Measurements from ENCODE around the gene MIER3. TPM values are rescaled to one million over a fixed set of nuclear protein-coding genes. Genes with fewer than 3 reads are reported as not detected.
"Not testable (repeated sequence)": the region's sequence is repeated elsewhere in the genome, so short reads cannot be mapped to it uniquely, and the experiment has no call there.

MIER3 gene, protein sequence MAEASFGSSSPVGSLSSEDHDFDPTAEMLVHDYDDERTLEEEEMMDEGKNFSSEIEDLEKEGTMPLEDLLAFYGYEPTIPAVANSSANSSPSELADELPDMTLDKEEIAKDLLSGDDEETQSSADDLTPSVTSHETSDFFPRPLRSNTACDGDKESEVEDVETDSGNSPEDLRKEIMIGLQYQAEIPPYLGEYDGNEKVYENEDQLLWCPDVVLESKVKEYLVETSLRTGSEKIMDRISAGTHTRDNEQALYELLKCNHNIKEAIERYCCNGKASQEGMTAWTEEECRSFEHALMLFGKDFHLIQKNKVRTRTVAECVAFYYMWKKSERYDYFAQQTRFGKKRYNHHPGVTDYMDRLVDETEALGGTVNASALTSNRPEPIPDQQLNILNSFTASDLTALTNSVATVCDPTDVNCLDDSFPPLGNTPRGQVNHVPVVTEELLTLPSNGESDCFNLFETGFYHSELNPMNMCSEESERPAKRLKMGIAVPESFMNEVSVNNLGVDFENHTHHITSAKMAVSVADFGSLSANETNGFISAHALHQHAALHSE
- 4.7 and 18.6 TPM in 2 replicates for total RNA-seq (2014; rRNA removed; shearing (Covaris generic); ENCODE audit: low replicate concordance)

GRCh38 chr5:56951946-56952691 is at the start of gene MIER3:
Gene MIER3 (minus strand): TSS chr5:56952123. CDS start chr5:56952102, 21 bp downstream.
- in situ Hi-C loops (cut with HindIII; ENCODE audit: low pct_unique_long_range_greater_than_20kb, low sequenced_read_pairs) = no loop called here
- peak; percentile 55 for DNase-seq (ENCODE audit: low read depth)

- in situ Hi-C loops (cut with HindIII; ENCODE audit: low pct_unique_long_range_greater_than_20kb, low sequenced_read_pairs) = no loop called here
- DNase-seq (ENCODE audit: low read depth) = no peak
Measured at GRCh38 chr5:56995596-56995995, 43.7 kb upstream of the MIER3 start.

GRCh38 chr5:56993241-56993640 is 41.3 kb upstream of the MIER3 start:
- no peak for DNase-seq (ENCODE audit: low read depth)
- in situ Hi-C loops (cut with HindIII; ENCODE audit: low pct_unique_long_range_greater_than_20kb, low sequenced_read_pairs) = no loop called here

DNA sequence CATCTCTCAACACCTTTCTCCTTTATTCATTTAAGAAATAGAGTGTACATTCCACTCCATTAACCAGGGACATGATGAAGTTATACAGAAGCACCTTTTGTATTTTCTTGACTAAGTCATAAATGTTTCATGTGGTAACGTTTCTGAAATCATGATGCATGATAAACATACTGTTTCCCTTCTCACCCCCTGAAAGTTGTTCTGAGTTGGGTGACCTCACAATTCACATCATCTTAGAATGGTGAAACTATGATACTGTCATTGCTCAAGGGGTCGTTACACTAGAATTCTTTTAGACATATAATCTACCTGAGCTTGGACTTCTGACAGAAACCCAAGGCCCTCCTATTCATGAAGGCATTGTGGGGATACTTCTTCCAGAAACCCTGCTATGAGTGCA is 37.8 kb upstream of the MIER3 start:
- DNase-seq (ENCODE audit: low read depth) = no peak
- in situ Hi-C loops (cut with HindIII; ENCODE audit: low pct_unique_long_range_greater_than_20kb, low sequenced_read_pairs) = no loop called here

GRCh38 chr5:56988490-56988889 is 36.6 kb upstream of the MIER3 start:
- in situ Hi-C loops (cut with HindIII; ENCODE audit: low pct_unique_long_range_greater_than_20kb, low sequenced_read_pairs) = no loop called here
- DNase-seq (ENCODE audit: low read depth) = no peak

DNA sequence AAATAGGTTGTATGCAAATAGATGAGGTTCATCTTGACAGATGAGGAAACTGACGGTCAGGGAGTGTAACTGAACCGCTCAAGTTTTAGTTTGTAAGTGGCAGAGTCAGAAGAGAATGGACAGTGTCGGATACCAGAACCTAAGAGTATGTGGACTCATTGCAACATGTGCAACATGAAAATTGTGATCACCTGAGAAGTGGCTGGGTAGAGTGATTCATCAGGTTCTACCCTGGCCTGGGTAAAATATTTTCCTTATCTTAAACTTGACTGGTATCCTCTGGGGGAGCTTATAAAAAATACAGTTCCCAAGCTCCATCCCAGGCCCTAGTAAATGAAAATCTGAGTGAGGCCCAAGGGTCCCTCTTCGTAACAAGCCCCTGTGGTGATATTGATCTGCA is 35.2 kb upstream of the MIER3 start:
- in situ Hi-C loops (cut with HindIII; ENCODE audit: low pct_unique_long_range_greater_than_20kb, low sequenced_read_pairs) = no loop called here
- DNase-seq (ENCODE audit: low read depth) = no peak

DNA sequence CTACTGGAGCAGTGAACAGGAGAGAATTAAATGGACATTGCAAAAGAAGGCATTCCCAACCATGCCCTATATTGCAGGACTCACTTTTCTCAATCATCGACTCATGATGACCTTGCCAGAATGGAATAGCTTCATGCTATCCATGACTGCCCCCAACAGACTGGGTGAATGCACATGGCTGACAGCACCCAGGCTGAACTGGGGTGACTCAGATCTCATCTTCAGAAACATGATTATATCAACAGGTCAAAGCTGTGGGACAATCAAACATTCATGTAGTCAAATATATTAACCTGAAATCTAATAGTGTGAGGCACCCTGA is 34.7 kb upstream of the MIER3 start:
- in situ Hi-C loops (cut with HindIII; ENCODE audit: low pct_unique_long_range_greater_than_20kb, low sequenced_read_pairs) = no loop called here
- DNase-seq (ENCODE audit: low read depth) = peak; percentile 74

GRCh38 chr5:56985936-56986625 is 34.2 kb upstream of the MIER3 start:
- DNase-seq (ENCODE audit: low read depth) = no peak
- in situ Hi-C loops (cut with HindIII; ENCODE audit: low pct_unique_long_range_greater_than_20kb, low sequenced_read_pairs) = no loop called here

GRCh38 chr5:56984445-56984844 is 32.5 kb upstream of the MIER3 start:
- no peak for DNase-seq (ENCODE audit: low read depth)
- in situ Hi-C loops (cut with HindIII; ENCODE audit: low pct_unique_long_range_greater_than_20kb, low sequenced_read_pairs) = no loop called here

GRCh38 chr5:56983593-56984361 is 31.9 kb upstream of the MIER3 start:
- DNase-seq (ENCODE audit: low read depth) = no peak
- in situ Hi-C loops (cut with HindIII; ENCODE audit: low pct_unique_long_range_greater_than_20kb, low sequenced_read_pairs) = no loop called here

DNA sequence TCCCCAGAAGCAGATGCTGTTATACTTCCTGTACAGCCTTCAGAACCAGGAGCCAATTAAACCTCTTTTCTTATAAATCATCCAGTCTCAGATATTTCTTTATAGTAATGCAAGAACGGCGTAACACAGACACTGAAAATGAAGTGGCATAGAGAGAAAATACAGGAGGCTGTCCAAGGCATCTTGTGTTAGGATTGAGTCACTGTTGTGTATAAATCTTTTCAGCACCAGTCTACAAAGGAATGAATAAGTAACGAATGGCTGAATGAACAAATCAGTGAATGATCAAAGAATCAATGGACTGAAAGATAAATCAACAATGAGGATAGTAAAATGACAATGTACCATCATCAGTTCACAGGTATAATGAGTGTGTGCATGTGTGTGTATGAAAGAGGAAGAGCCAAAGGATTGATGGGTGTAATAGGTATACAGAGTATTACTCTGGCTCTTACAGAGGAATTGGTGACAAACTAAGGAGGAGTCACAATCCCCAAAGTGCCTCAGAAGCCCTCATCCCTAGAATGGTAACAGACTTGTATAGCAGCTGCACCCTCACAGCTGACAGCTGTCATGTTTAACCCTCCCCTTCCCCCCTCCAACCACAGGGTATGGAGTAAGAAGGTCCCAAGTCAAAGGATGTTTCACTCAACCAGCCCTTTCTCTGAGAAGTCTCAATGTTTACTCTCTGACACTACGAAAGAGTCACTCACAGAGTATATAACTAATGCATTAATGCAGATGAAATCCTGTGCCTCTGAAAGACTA is 29.8 kb upstream of the MIER3 start:
- in situ Hi-C loops (cut with HindIII; ENCODE audit: low pct_unique_long_range_greater_than_20kb, low sequenced_read_pairs) = no loop called here
- DNase-seq (ENCODE audit: low read depth) = no peak

DNA sequence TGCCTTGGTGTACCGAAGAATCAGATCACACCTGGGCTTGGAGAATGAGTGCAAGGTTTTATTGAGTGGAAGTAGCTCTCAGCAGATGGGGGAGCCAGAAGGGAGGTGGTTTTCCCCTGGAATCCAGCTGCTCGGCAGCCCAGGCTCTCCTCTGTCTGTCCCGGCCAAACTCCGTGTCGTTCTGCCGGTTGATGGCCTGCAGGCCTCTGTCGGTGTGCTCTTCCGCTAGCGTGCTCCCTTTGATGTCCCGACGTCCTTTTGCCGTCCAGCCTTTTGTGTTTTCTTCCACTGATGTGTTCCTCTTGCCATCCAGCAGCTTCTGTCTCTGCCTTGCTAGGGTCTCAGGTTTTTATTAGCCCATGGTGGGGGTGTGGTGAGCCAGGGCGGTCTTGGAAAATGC is 28.0 kb upstream of the MIER3 start:
- in situ Hi-C loops (cut with HindIII; ENCODE audit: low pct_unique_long_range_greater_than_20kb, low sequenced_read_pairs) = no loop called here
- no peak for DNase-seq (ENCODE audit: low read depth)

GRCh38 chr5:56979526-56979925 is 27.6 kb upstream of the MIER3 start:
- in situ Hi-C loops (cut with HindIII; ENCODE audit: low pct_unique_long_range_greater_than_20kb, low sequenced_read_pairs) = not testable (repeated sequence)

GRCh38 chr5:56977822-56978221 is 25.9 kb upstream of the MIER3 start:
- in situ Hi-C loops (cut with HindIII; ENCODE audit: low pct_unique_long_range_greater_than_20kb, low sequenced_read_pairs) = no loop called here
- no peak for DNase-seq (ENCODE audit: low read depth)

More at GRCh38 chr5:56979526-56979925, 27.6 kb upstream of the MIER3 start:
- DNase-seq (ENCODE audit: low read depth) = not testable (repeated sequence)

GRCh38 chr5:56977021-56977420 is 25.1 kb upstream of the MIER3 start:
- DNase-seq (ENCODE audit: low read depth) = no peak
- in situ Hi-C loops (cut with HindIII; ENCODE audit: low pct_unique_long_range_greater_than_20kb, low sequenced_read_pairs) = no loop called here

DNA sequence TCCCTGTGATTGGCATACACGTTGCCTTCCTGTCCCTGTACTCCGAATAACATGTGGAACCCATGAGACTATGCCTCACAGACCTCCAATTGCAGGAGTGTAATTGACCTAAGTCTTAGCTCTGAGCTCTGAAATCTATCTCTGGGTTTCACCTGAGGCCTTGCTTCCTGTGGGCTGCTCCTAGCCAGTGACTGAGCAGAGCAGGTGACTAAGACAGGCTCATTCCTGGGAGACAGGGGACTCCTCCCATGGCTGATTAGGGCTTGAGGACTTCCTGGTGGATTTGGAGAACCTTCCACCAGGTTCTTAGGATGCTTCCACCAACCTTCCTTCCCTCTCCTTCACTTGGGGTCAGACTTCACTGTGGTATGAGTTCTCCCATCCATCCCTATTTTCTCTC is 22.3 kb upstream of the MIER3 start:
- DNase-seq (ENCODE audit: low read depth) = no peak
- in situ Hi-C loops (cut with HindIII; ENCODE audit: low pct_unique_long_range_greater_than_20kb, low sequenced_read_pairs) = no loop called here

DNA sequence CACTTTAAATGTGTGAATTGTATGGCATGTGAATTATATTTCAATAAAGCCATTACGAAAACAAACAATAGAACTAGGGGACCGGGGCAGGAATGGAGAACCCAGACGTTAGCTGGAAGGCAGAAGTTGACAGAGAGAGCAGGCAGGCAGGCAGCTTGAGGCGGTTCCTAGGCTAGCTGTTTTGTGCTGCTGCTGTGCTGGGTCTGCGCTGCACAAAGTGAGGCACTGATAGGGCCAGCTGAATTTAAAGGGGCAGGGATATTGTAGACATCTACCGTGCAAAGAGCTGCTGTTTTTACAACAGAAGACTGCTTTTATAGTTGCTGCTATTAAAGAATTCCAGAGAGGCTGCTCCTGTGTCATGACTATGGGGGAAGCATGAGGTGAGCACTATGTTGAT is 21.6 kb upstream of the MIER3 start:
- no peak for DNase-seq (ENCODE audit: low read depth)
- in situ Hi-C loops (cut with HindIII; ENCODE audit: low pct_unique_long_range_greater_than_20kb, low sequenced_read_pairs) = no loop called here

Measured in Caki2 (cell line).